Measurements from ENCODE around the gene SMS.

- TF ChIP-seq POLR2A (IDR thresholded peaks at IDR 0.05; ENCODE audit: low read depth, low read length) (no peak), POLR2AphosphoS5 (IDR thresholded peaks at IDR 0.05; ENCODE audit: low read depth, low read length) (no peak), TAF1 (IDR thresholded peaks at IDR 0.05; ENCODE audit: borderline replicate concordance, low read depth, low read length) (no peak)
Measured at GRCh38 chrX:22039541-22039940, 99.0 kb downstream of the SMS start.

Measured in GM12892 (cell line).